HL-60/S4 treated with retinoic acid at 250 ng/mL for 4 days and 3 days (cell line): ENCODE results near the gene HPGDS.

Source experiments
- in situ Hi-C: fragments of 300-500 bp; cut with MboI; formaldehyde crosslinking; loops from 2 replicates; pipeline ENCODE4 v1.7.0; 2022; ENCODE audit warnings: low sequenced_read_pairs

Gene HPGDS

DNA sequence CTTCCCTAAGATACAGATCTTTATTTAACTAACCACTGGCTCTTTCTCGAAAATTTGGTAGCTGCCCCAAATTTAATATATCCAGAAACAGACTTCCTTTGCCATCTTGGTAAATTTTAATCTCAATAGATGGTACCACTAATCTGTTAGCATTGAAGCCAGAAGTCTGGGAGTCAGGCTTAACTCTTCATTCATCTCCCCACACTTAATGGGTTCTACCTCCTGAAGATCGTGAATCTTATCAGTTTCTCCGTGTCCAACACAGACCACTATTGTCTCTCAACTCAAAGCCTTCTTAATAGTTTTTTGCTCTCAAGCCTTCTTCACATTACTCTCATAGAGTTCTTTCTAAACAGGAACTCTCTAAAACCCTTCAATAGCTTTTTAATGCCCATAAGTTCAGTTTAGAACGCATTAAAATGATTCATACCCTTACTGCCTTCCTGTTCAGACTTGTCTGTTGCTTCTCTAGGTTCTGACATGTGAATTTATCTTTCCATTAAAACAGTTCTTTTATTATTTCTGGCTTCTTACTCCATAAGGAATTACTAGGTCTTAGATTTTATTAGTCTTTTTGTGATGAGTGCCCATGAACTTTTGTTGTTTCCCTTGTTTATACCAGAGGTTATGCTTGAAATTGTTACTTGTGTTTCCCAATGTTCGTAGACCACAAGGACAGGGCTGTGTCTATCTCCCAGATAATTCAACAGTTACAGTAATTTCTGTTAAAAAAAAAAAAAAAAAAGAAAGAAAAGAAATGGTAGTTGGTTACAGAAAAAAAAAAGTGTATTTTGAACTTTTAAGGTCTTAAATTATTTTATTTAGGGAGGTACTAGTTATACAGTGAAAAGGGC is 80.2 kb downstream of the HPGDS start:
- in situ Hi-C loops = no loop called here

DNA sequence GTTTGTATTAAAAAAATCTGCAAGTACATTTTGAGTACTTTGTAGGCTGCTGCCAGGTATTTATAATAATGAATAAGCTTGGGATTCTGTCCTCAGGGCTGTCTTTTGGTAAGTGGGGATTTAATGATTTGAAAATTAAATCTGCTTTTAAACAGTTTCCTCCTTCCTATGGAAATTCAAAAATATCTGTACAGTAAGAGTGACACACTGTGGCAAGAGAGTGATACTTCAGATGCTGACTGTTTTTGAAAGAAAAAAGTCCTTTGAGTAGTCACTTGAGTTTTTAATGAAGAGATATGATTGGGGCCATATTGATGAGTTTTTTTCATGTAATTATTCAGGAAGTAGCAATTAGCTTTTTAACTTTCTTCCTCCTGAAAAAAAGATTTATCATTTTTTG is 85.8 kb downstream of the HPGDS start:
- in situ Hi-C loops = no loop called here

DNA sequence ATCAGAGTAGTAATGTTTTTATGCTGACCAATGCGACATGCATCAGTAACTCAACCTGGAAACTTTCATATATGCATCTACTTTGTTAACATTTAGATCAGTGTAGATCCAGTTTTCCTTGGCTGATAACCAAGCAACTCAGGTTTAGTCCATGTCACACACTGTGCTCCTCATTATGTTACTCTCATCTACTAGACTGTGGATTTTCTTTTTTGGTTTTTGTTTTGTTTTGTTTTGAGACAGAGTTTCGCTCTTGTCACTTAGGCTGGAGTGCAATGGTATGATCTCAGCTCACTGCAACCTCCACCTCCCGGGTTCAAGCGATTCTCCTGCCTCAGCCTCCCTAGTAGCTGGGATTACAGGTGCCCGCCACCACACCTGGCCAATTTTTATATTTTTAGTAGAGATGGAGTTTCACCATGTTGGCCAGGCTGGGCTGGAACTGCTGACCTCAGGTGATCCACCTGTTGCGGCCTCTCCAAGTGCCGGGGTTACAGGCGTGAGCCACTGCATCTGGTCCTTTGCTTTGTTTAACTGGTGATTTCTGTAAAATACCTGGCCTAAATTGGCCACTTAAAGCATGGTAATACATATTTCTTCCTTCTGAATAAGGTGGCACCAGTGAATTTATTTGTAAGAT is 86.4 kb downstream of the HPGDS start:
- in situ Hi-C loops = no loop called here

GRCh38 chr4:94253036-94253435 is 89.6 kb downstream of the HPGDS start:
- in situ Hi-C loops = no loop called here

- in situ Hi-C loops = no loop called here
Measured at GRCh38 chr4:94251094-94251493, 91.5 kb downstream of the HPGDS start.
